HUES6 (cell line): ENCODE measurements around the gene NCKAP5.

Experiments
- H3K27ac ChIP-seq: 2 replicates; pipeline ENCODE4 v1.7.0; 2013; ENCODE audit warnings: low read depth, mild to moderate bottlenecking, low read length, inconsistent platforms
- H3K27me3 ChIP-seq: 2 replicates; pipeline ENCODE4 v1.6.1; 2013; ENCODE audit warnings: low read length; ENCODE audit not compliant: control insufficient read depth, insufficient read depth
- H3K36me3 ChIP-seq: 2 replicates; pipeline ENCODE4 v1.6.1; 2013; ENCODE audit warnings: low read length; ENCODE audit not compliant: control insufficient read depth, insufficient read depth
- H3K4me1 ChIP-seq: 2 replicates; pipeline ENCODE4 v1.6.1; 2013; ENCODE audit warnings: low read length; ENCODE audit not compliant: control insufficient read depth, insufficient read depth
- H3K4me3 ChIP-seq: 2 replicates; pipeline ENCODE4 v1.5.1; 2013; ENCODE audit warnings: low read depth, low read length
- H3K9ac ChIP-seq: one replicate; pipeline ENCODE4 v1.6.1; 2013; ENCODE audit warnings: mild to moderate bottlenecking, low read length
- H3K9me3 ChIP-seq: 2 replicates; pipeline ENCODE4 v1.6.1; 2013; ENCODE audit warnings: low read depth, low read length; ENCODE audit not compliant: control insufficient read depth, insufficient read depth

Gene NCKAP5

GRCh38 chr2:132665401-132666140 lies 902.7 kb downstream of the NCKAP5 start:
- no peaks in the 10 kb centered on the region for H3K9me3 ChIP-seq
- no peaks in the 10 kb centered on the region for H3K36me3 ChIP-seq
- H3K4me3 ChIP-seq = no peak overlapping the region
- H3K27me3 ChIP-seq = peaks cover 38% of the 10 kb centered on the region
- peaks cover 9% of the 10 kb centered on the region; the same call in 1 of the 2 replicates for H3K4me1 ChIP-seq
- H3K9ac ChIP-seq = no peak overlapping the region
- no peak overlapping the region for H3K27ac ChIP-seq

- Histone ChIP-seq H3K27ac (no peak overlapping the region), H3K9me3 (no peaks in the 10 kb centered on the region), H3K4me3 (no peak overlapping the region), H3K36me3 (no peaks in the 10 kb centered on the region), H3K4me1 (peaks cover 9% of the 10 kb centered on the region; the same call in 1 of the 2 replicates), H3K27me3 (peaks cover 23% of the 10 kb centered on the region), H3K9ac (no peak overlapping the region)
Observed at GRCh38 chr2:132664096-132664495, 904.2 kb downstream of the NCKAP5 start.

DNA sequence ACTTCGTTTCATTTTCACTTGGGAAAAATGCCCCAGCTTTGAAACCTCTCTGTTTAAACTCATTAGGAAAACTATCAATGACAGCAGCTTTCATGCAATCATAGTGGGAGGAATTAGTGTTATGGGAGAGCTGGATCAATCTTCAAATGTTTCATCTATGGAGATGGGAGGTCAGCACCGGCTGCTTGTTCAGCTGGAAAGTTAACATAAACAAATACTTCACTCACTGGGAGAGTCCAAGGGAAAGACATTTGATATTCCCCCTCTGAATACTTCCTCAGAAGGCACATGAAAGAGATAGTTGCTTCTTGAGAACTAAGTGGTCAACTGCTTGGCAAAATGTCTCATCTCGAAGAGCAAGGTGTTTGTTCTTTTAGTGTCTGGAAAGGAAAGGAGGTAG lies 905.5 kb downstream of the NCKAP5 start:
- no peaks in the 10 kb centered on the region for H3K36me3 ChIP-seq
- no peak overlapping the region for H3K4me3 ChIP-seq
- peaks cover 9% of the 10 kb centered on the region for H3K27me3 ChIP-seq
- H3K4me1 ChIP-seq = peaks cover 2% of the 10 kb centered on the region; the same call in 1 of the 2 replicates
- H3K9ac ChIP-seq = no peak overlapping the region
- no peak overlapping the region for H3K27ac ChIP-seq
- H3K9me3 ChIP-seq = no peaks in the 10 kb centered on the region

DNA sequence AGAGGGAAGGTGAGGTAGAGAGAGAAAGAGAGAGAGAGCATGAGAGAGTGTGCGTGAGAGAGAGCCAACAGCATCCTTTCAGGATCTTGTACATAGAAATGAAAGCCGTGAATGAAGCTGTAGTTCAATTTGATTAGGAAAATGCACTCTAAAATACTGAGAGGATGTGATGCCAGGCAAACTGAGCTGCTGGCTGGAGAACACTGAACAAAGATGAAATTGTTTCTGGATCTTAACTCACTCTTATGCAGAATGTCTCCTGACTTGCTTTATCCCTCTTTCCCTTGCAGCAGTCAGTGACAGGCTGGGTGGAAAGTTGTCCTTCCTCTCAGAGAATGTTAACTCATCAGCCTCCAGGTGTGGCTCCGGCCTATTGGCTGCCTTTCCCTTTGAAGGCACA lies 908.9 kb downstream of the NCKAP5 start:
- no peak overlapping the region for H3K27ac ChIP-seq
- H3K27me3 ChIP-seq = no peaks in the 10 kb centered on the region
- no peaks in the 10 kb centered on the region for H3K36me3 ChIP-seq
- no peak overlapping the region for H3K9ac ChIP-seq
- H3K4me1 ChIP-seq = peaks cover 6% of the 10 kb centered on the region; the same call in 1 of the 2 replicates
- H3K9me3 ChIP-seq = no peaks in the 10 kb centered on the region
- H3K4me3 ChIP-seq = no peak overlapping the region

DNA sequence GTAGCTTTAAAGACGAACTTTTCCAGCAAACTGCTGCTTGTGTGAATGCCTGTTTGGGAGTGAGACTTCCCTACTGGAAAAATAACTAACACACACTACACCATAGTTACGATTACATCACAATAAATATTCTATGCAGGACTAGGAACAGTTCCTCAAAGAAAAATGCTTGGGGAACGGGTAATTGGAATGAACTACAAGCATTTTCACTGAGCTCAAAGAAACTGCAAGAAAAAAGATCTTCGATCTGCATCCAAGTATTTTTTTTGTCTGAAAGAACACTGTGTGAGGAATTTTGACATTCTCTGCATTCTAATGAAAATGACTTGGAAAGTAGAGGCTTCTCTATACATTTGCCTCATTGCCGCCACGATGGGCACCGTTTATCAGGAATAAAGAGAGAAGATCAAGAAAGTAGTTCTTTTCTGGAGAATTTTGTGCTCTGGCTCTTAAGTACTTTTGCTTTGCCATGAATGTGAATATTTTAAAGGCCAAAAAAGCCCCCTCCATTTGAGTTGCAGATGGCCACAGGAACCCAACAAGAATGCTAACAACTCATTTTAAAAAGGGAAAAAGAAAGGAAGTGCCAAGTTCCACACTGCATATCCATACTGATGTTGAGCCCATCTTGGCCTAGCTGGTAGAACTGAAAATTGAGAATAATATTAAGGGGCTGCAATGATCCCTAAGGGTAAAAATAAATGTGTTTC lies 911.8 kb downstream of the NCKAP5 start:
- Histone ChIP-seq H3K9me3 (no peaks in the 10 kb centered on the region), H3K27ac (no peak overlapping the region), H3K36me3 (no peaks in the 10 kb centered on the region), H3K4me3 (no peak overlapping the region), H3K9ac (no peak overlapping the region), H3K27me3 (no peaks in the 10 kb centered on the region), H3K4me1 (peaks cover 6% of the 10 kb centered on the region; the same call in 1 of the 2 replicates)

DNA sequence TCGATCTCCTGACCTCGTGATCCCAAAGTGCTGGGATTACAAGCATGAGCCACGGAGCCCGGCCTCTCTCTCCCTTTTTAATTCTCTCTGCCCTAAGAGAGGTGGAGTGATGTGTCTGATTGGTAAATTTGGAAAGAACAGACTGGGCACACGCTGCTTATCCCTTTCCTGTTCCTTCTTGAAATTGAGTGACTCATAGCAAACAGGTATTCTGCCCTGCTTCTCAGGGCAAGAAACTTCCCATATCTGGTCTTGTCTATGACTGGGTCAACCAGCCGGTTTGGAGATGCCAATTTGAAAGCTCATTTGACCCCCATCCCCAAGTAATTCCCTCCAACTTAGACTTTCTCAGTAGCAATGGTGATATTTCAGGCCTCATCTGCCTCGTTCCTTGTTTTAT lies 913.3 kb downstream of the NCKAP5 start:
- Histone ChIP-seq H3K27ac (no peak overlapping the region), H3K27me3 (no peaks in the 10 kb centered on the region), H3K4me3 (no peak overlapping the region), H3K4me1 (peaks cover 6% of the 10 kb centered on the region; the same call in 1 of the 2 replicates), H3K9me3 (no peaks in the 10 kb centered on the region), H3K9ac (no peak overlapping the region), H3K36me3 (no peaks in the 10 kb centered on the region)

DNA sequence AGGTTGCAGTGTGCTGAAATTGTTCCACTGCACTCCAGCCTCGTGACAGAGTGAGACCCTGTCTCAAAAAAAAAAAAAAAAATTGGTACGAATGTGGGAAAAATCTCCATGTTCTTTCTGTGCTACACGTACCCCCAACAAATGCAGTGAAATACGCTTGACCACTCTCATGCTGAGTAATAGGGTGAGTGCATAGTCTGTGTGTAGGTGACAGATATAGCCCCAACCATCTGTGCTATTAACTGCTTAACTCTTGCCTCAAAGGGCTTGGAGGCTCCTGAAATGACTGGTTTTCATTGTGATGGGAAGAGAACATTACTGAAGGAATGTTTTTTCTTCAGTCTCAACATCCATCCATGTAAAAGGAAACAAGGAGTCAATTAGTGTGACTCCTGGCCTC lies 913.9 kb downstream of the NCKAP5 start:
- no peaks in the 10 kb centered on the region for H3K27me3 ChIP-seq
- H3K4me1 ChIP-seq = peaks cover 6% of the 10 kb centered on the region; the same call in 1 of the 2 replicates
- no peak overlapping the region for H3K9ac ChIP-seq
- H3K36me3 ChIP-seq = no peaks in the 10 kb centered on the region
- H3K27ac ChIP-seq = no peak overlapping the region
- no peaks in the 10 kb centered on the region for H3K9me3 ChIP-seq
- no peak overlapping the region for H3K4me3 ChIP-seq

DNA sequence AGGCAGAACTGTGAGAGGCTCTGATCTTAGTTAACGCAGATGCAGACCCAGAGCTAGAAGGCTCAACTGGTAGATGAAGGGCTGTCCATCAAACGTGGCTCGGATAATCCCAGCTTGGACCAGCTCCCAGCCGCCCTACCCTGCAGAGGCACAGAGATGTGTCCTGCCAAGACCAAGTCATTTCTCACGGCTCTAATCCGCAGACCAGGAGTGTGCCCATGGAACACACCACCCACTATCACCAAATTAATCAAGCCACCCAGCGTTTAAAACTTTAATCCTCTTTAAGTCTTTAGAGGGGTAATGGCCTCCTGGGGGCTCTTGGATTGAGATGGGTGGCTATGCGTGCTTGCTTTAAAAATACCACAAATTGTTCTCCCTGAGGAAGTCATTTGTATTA lies 915.8 kb downstream of the NCKAP5 start:
- H3K4me1 ChIP-seq = peaks cover 6% of the 10 kb centered on the region; the same call in 1 of the 2 replicates
- no peaks in the 10 kb centered on the region for H3K9me3 ChIP-seq
- no peaks in the 10 kb centered on the region for H3K36me3 ChIP-seq
- no peaks in the 10 kb centered on the region for H3K27me3 ChIP-seq
- no peak overlapping the region for H3K9ac ChIP-seq
- H3K4me3 ChIP-seq = no peak overlapping the region
- H3K27ac ChIP-seq = no peak overlapping the region

- Histone ChIP-seq H3K9ac (no peak overlapping the region), H3K9me3 (no peaks in the 10 kb centered on the region), H3K27me3 (no peaks in the 10 kb centered on the region), H3K4me3 (no peak overlapping the region), H3K36me3 (no peaks in the 10 kb centered on the region), H3K27ac (no peak overlapping the region), H3K4me1 (0 out of 2 replicates have a peak, but pooled peaks cover 1% of the 10 kb centered on the region)
Observed at GRCh38 chr2:132651115-132652045, 916.9 kb downstream of the NCKAP5 start.

GRCh38 chr2:132646540-132647108 lies 921.6 kb downstream of the NCKAP5 start:
- H3K4me3 ChIP-seq = no peak overlapping the region
- H3K9ac ChIP-seq = no peak overlapping the region
- no peak overlapping the region for H3K27ac ChIP-seq
- no peaks in the 10 kb centered on the region for H3K9me3 ChIP-seq
- H3K27me3 ChIP-seq = no peaks in the 10 kb centered on the region
- 0 out of 2 replicates have a peak, but pooled peaks cover 5% of the 10 kb centered on the region for H3K4me1 ChIP-seq
- H3K36me3 ChIP-seq = no peaks in the 10 kb centered on the region
